Measurements from ENCODE around the gene DISC1.
"Not testable (repeated sequence)": the region's sequence is repeated elsewhere in the genome, so short reads cannot be mapped to it uniquely, and the experiment has no call there.

The DISC1 gene

DNA sequence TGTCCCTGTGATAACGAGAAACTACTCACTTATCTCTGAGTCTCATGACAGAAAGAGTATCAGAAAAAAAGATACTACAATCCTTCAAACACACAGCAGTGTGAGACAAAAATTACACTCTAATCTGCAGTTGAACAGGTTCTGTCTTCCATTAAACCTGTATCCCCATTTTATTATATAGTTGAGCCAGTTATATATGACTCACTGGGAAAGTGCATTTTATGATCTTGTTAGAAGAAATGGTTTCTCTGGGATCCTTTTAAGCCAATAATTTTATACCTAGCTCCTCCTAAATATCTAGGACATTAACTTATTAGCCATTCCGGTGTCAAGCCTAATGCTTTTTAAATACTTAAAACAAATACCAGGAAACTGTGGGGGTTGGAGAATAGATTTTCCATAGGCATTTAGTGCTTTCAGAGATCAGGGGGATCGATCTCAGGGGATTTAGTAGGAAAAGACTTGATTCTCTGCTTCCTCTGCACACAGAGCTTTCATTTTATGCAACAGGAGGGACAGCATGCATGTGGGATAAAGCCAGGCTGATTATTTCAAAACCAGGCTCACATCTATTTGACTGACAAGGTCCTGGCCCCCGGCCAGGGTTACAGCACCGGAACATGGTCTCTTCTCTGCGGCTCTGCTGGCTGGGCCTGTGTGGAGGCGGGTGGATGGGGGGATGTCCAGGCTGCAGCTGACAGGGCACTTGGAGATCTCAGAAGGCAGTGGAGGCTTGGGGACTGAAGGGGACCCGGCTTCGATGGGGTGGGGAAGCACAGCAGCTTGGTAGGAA lies 310.6 kb downstream of the DISC1 start:
- no peak for FAIRE-seq
- DNase-seq (ENCODE audit: insufficient read length, low spot score), result no peak
- TF ChIP-seq POLR2AphosphoS5 (IDR thresholded peaks at IDR 0.05; ENCODE audit: low read depth, low read length) (no peak), PAX5 (IDR thresholded peaks at IDR 0.05; ENCODE audit: insufficient read depth, low read length, severe bottlenecking) (no peak), POU2F2 (IDR thresholded peaks at IDR 0.05; ENCODE audit: low read depth, low read length) (no peak), POLR2A (IDR thresholded peaks at IDR 0.05; ENCODE audit: low read depth, low read length) (no peak), SPI1 (IDR thresholded peaks at IDR 0.05; ENCODE audit: low read depth, low read length) (no peak)

DNA sequence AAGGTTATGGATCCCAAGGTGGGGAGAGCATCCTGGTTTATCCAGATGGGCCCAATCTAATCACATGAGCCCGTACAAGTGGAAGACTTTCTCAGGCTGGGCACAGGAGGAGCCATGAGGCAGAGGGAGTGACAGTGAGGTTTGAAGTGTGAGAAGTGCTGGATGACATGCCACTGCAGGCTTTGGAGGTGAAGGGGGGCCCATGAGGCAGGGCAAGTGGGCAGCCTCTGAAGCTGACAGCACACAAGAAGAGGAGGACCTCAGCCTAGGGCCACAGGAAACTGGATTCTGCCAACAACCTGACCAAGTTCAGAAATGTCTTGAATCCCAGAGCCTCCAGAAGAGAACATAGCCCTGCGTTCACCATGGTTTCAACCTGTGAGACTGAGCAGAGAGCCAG lies 311.6 kb downstream of the DISC1 start:
- FAIRE-seq, result no peak
- DNase-seq (ENCODE audit: insufficient read length, low spot score), result no peak
- TF ChIP-seq POLR2AphosphoS5 (IDR thresholded peaks at IDR 0.05; ENCODE audit: low read depth, low read length) (no peak), PAX5 (IDR thresholded peaks at IDR 0.05; ENCODE audit: insufficient read depth, low read length, severe bottlenecking) (no peak), TAF1 (IDR thresholded peaks at IDR 0.05; ENCODE audit: low read depth, low read length) (no peak), POU2F2 (IDR thresholded peaks at IDR 0.05; ENCODE audit: low read depth, low read length) (no peak), POLR2A (IDR thresholded peaks at IDR 0.05; ENCODE audit: low read depth, low read length) (no peak), SPI1 (IDR thresholded peaks at IDR 0.05; ENCODE audit: low read depth, low read length) (no peak)

DNA sequence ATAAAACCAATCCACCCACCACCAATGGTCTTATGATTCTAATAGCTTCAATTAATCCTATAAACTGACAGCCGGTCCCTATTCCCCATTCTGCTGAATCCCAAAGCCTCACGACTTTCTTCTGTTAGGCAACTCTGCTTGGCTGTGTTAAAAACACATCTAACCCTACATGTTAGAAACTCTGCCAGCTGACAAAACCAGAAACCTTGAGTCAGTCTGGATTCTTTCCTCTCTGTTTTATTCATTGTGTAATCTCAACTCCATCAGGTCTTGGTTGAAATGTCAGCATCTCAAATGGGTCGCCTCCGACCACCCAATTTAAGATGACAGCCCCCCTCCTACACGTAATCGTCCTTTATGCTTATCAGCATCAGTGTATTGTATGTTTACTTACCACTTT lies 312.1 kb downstream of the DISC1 start:
- no peak for DNase-seq (ENCODE audit: insufficient read length, low spot score)
- no peak for FAIRE-seq
- TF ChIP-seq SPI1 (IDR thresholded peaks at IDR 0.05; ENCODE audit: low read depth, low read length) (no peak), POLR2A (IDR thresholded peaks at IDR 0.05; ENCODE audit: low read depth, low read length) (no peak), PAX5 (IDR thresholded peaks at IDR 0.05; ENCODE audit: insufficient read depth, low read length, severe bottlenecking) (no peak), TAF1 (IDR thresholded peaks at IDR 0.05; ENCODE audit: low read depth, low read length) (no peak), POU2F2 (IDR thresholded peaks at IDR 0.05; ENCODE audit: low read depth, low read length) (no peak), POLR2AphosphoS5 (IDR thresholded peaks at IDR 0.05; ENCODE audit: low read depth, low read length) (no peak)

DNA sequence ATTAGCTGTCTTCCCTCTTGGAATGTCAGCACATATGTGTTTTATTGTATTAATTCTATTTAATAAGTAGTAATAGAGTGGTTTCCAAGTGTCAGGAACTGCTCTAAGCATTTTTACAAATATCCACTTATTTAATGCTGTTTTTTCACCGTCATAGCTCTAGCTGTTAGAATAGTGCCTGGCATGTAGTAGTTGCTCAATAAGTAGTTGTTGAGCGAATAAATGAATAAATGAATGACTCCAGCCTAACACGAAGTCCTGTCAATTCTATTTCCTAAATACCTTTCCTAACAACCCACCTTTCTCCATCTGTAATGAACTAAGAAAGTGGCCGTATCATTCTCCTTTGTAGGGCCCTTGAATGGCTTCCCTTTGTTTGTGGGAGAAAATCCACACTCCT lies 312.5 kb downstream of the DISC1 start:
- no peak for TF ChIP-seq SPI1 (IDR thresholded peaks at IDR 0.05; ENCODE audit: low read depth, low read length)
- no peak for TF ChIP-seq POLR2AphosphoS5 (IDR thresholded peaks at IDR 0.05; ENCODE audit: low read depth, low read length)
- TF ChIP-seq POU2F2 (IDR thresholded peaks at IDR 0.05; ENCODE audit: low read depth, low read length), result no peak
- TF ChIP-seq PAX5 (IDR thresholded peaks at IDR 0.05; ENCODE audit: insufficient read depth, low read length, severe bottlenecking), result no peak
- no peak for TF ChIP-seq TAF1 (IDR thresholded peaks at IDR 0.05; ENCODE audit: low read depth, low read length)
- no peak for TF ChIP-seq POLR2A (IDR thresholded peaks at IDR 0.05; ENCODE audit: low read depth, low read length)
- DNase-seq (ENCODE audit: insufficient read length, low spot score), result no peak
- no peak for FAIRE-seq

DNA sequence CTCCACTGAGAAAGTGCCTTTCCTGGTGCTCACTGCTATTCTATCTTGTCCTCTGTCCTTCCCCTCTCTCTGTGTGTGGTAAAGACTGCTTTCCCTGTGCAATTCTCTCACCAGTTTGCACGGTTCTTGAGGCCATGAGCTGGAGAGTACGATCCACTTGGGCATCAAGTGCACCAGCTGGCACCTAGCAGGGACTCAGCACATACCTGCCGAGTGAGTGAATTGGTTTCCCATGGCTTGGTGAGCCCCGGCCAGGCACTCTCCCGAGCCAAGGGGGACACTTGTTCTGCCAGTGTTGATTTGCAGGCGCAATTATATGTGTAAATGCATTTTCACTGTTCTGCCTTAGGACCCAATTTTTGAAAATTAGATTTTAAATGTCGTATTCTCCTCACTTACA lies 313.5 kb downstream of the DISC1 start:
- TF ChIP-seq SPI1 (IDR thresholded peaks at IDR 0.05; ENCODE audit: low read depth, low read length) (no peak), POLR2AphosphoS5 (IDR thresholded peaks at IDR 0.05; ENCODE audit: low read depth, low read length) (no peak), TAF1 (IDR thresholded peaks at IDR 0.05; ENCODE audit: low read depth, low read length) (no peak), POLR2A (IDR thresholded peaks at IDR 0.05; ENCODE audit: low read depth, low read length) (no peak)
- no peak for DNase-seq (ENCODE audit: insufficient read length, low spot score)
- no peak for FAIRE-seq

DNA sequence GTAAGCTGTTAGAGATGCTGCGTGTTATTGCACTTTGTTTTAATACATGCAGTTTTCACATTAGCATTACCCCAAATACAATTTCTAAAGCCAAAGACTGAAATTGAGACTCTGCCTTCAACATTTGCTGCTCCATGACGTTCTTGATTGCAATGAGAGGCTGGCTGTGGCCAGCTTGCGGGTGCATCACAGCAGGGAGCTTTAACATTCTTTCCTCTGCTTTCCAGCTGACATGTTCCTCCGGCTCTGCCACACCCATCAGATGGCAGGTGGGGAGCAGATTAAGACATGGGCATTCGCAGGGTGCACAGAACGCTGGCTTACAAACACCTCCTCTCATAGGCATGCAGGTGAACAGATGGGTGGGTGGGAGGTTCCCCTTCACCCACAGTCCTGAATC lies 314.1 kb downstream of the DISC1 start:
- no peak for FAIRE-seq
- TF ChIP-seq SPI1 (IDR thresholded peaks at IDR 0.05; ENCODE audit: low read depth, low read length), result no peak
- TF ChIP-seq TAF1 (IDR thresholded peaks at IDR 0.05; ENCODE audit: low read depth, low read length), result no peak
- TF ChIP-seq POLR2AphosphoS5 (IDR thresholded peaks at IDR 0.05; ENCODE audit: low read depth, low read length), result no peak
- TF ChIP-seq POU2F2 (IDR thresholded peaks at IDR 0.05; ENCODE audit: low read depth, low read length), result no peak
- TF ChIP-seq POLR2A (IDR thresholded peaks at IDR 0.05; ENCODE audit: low read depth, low read length), result no peak
- TF ChIP-seq PAX5 (IDR thresholded peaks at IDR 0.05; ENCODE audit: insufficient read depth, low read length, severe bottlenecking), result no peak

DNA sequence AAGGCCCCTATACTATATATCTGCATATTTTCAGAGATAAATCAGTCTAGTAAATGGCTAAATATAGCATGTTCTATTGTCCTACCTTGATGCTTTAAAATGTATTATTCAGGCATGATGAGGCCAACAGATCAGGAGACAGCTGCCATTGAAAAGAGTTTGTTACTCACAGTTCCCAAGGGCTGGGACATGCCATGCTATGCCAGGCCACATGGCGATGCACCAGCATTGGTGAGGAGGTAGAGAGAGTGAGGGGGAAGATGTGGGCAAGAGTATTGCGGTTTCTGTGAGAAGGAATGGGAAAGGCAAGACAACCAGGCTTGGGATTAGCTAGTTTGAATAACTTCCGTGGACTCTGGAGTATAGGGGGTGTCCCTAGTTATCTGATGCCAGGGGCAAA lies 316.5 kb downstream of the DISC1 start:
- DNase-seq (ENCODE audit: insufficient read length, low spot score) (no peak), FAIRE-seq (no peak)
- TF ChIP-seq TAF1 (IDR thresholded peaks at IDR 0.05; ENCODE audit: low read depth, low read length) (no peak), POLR2AphosphoS5 (IDR thresholded peaks at IDR 0.05; ENCODE audit: low read depth, low read length) (no peak)

More for the DNA sequence above, 314.1 kb downstream of the DISC1 start:
- DNase-seq (ENCODE audit: insufficient read length, low spot score), result no peak

DNA sequence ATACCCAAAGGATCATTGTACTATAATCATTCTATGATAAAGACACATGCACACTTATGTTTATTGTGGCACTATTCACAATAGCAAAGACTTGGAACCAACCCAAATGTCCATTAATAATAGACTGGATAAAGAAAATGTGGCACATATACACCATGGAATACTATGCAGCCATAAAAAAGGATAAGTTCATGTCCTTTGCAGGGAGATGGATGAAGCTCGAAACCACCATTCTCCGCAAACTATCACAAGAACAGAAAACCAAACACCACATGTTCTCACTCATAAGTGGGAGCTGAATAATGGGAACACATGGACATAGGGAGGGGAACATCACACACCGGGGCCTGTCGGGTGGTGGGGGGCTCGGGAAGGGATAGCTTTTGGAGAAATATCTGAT lies 321.5 kb downstream of the DISC1 start:
- DNase-seq (ENCODE audit: insufficient read length, low spot score); FAIRE-seq: not testable (repeated sequence)

DNA sequence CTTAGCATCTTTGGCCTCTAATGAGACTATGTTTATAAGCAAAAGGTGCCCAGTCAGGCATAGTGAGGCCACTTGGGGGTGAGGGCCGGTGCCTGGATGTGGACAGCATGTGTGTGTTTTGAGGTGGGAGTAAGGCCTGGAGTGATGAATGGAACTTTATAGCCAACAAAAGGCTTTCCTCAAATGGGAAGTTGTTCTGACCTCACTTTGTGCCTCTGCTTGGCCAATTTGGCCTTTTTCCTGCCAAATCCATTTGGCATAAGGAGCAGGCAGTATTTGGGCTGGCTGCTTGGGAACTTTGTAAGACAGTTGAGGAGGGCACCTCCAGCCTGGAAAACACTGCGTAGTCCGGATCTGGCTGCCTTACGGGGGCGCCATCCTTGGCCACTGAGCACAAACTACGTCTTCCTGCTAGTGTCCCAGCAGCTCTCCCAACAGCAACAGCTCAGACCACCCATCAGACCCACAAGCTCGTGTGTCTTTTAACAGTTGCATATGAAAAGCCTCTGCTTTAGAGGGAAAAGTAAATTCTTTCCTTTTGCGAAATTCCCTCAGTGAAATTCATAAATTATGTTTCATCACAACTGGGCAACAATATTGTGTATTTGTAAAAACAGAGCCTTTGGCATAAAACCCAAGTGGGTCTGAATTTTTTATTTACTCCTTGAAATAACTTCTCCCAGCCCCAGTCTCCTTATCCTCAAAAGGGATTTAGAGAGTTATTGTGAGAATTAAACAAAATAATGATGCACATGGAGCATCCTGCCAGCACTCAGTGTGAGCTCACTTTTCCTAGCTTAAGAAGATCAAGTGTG lies 322.9 kb downstream of the DISC1 start:
- TF ChIP-seq SPI1 (IDR thresholded peaks at IDR 0.05; ENCODE audit: low read depth, low read length) (no peak), POU2F2 (IDR thresholded peaks at IDR 0.05; ENCODE audit: low read depth, low read length) (no peak), POLR2A (IDR thresholded peaks at IDR 0.05; ENCODE audit: low read depth, low read length) (no peak), TAF1 (IDR thresholded peaks at IDR 0.05; ENCODE audit: low read depth, low read length) (no peak), PAX5 (IDR thresholded peaks at IDR 0.05; ENCODE audit: insufficient read depth, low read length, severe bottlenecking) (no peak), POLR2AphosphoS5 (IDR thresholded peaks at IDR 0.05; ENCODE audit: low read depth, low read length) (no peak)
- FAIRE-seq, result no peak
- no peak for DNase-seq (ENCODE audit: insufficient read length, low spot score)

All from GM12891 (cell line).